IPS-20b (cell line): ENCODE data around the gene E2F2.
"Not testable (repeated sequence)": the region's sequence is repeated elsewhere in the genome, so short reads cannot be mapped to it uniquely, and the experiment has no call there.

Experiments
- H3K27ac ChIP-seq: one replicate; pipeline ENCODE4 v1.5.1; 2013; ENCODE audit warnings: low read length
- H3K27me3 ChIP-seq: 2 replicates; pipeline ENCODE4 v1.6.1; 2013; ENCODE audit warnings: mild to moderate bottlenecking, low read length, inconsistent platforms; ENCODE audit not compliant: insufficient read depth
- H3K36me3 ChIP-seq: 2 replicates; pipeline ENCODE4 v1.6.1; 2013; ENCODE audit warnings: low read depth, mild to moderate bottlenecking, inconsistent platforms, low read length, moderate library complexity; ENCODE audit not compliant: insufficient read depth
- H3K4me1 ChIP-seq: 2 replicates; pipeline ENCODE4 v1.6.1; 2013; ENCODE audit warnings: mild to moderate bottlenecking, control low read depth, inconsistent platforms, low read length, moderate library complexity; ENCODE audit not compliant: insufficient read depth
- H3K4me3 ChIP-seq: 2 replicates; pipeline ENCODE4 v1.5.1; 2013; ENCODE audit warnings: mild to moderate bottlenecking, low read length, inconsistent platforms
- H3K9ac ChIP-seq: 2 replicates; pipeline ENCODE4 v1.6.1; 2013; ENCODE audit warnings: low read depth, mild to moderate bottlenecking, inconsistent platforms, low read length, moderate library complexity
- H3K9me3 ChIP-seq: 2 replicates; pipeline ENCODE4 v1.6.1; 2013; ENCODE audit warnings: mild to moderate bottlenecking, low read depth, low read length, inconsistent platforms; ENCODE audit not compliant: insufficient read depth

Gene E2F2

DNA sequence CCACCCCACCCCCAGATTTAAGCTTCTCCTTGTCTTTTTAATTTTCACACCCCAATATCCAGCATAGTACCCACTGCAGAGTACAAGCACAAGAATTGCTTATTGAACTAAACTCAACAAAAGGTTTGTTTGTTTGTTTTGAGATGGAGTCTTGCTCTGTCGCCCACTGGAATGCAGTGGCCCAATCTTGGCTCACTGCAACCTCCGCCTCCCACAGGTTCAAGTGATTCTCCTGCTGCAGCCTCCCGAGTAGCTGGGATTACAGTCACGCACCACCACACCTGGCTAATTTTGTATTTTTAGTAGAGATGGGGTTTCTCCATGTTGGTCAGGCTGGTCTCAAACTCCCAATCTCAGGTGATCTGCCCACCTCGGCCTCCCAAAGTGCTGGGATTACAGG, 11.9 kb upstream of the E2F2 start:
- H3K27ac ChIP-seq = not testable (repeated sequence)

GRCh38 chr1:23539698-23540266, 8.7 kb upstream of the E2F2 start:
- no peaks in the 10 kb centered on the region for H3K9me3 ChIP-seq
- no peak overlapping the region for H3K27ac ChIP-seq
- no peaks in the 10 kb centered on the region; the same call in 1 of the 2 replicates for H3K4me1 ChIP-seq
- H3K36me3 ChIP-seq = no peaks in the 10 kb centered on the region
- H3K4me3 ChIP-seq = no peak overlapping the region
- no peaks in the 10 kb centered on the region for H3K27me3 ChIP-seq
- no peak overlapping the region for H3K9ac ChIP-seq

More for the DNA sequence above, 11.9 kb upstream of the E2F2 start:
- not testable (repeated sequence) for H3K36me3 ChIP-seq, H3K4me1 ChIP-seq, H3K27me3 ChIP-seq, H3K9me3 ChIP-seq, H3K4me3 ChIP-seq, H3K9ac ChIP-seq

- Histone ChIP-seq H3K27ac (no peak overlapping the region), H3K27me3 (peaks cover 15% of the 10 kb centered on the region), H3K9me3 (no peaks in the 10 kb centered on the region), H3K4me1 (no peaks in the 10 kb centered on the region), H3K4me3 (no peak overlapping the region), H3K9ac (no peak overlapping the region), H3K36me3 (no peaks in the 10 kb centered on the region)
Measured at GRCh38 chr1:23537296-23537973, 6.4 kb upstream of the E2F2 start.

GRCh38 chr1:23533246-23534023, 2.4 kb upstream of the E2F2 start:
- Histone ChIP-seq H3K4me3 (no peak overlapping the region), H3K9me3 (no peaks in the 10 kb centered on the region), H3K4me1 (peaks cover 11% of the 10 kb centered on the region; the same call in 1 of the 2 replicates), H3K27ac (no peak overlapping the region), H3K36me3 (no peaks in the 10 kb centered on the region), H3K27me3 (peaks cover 48% of the 10 kb centered on the region), H3K9ac (no peak overlapping the region)

DNA sequence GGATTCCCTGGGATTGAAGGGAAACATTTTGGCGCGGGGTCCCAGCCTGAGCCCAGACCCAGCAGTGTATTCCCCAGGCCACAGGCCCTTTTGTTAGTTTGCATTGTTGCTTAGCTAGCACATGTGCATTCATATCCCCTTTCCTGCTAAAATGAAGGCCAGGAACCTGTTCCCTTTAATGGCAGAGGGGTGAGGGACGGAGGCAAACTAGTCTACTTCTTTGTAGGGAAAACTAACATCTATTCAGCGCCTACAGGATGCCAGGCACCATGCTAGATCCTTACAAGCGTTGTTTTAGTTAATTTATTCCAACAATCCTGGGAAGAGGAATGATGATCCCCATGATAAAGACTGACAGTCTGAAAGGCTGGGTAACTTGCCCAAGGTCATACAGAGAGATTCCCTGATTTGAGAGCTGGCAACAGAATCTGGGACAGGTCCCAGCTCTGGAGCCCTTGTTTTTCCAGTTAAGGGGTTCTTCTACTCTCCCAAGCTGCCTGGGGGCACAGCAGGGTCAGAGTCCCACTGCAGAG, 595 bp upstream of the E2F2 start:
- Histone ChIP-seq H3K27ac (no peak overlapping the region), H3K4me3 (peak overlapping the region; percentile 64), H3K9ac (peak overlapping the region; percentile 75), H3K9me3 (no peaks in the 10 kb centered on the region), H3K4me1 (peaks cover 11% of the 10 kb centered on the region; the same call in 1 of the 2 replicates), H3K36me3 (no peaks in the 10 kb centered on the region), H3K27me3 (peaks cover 48% of the 10 kb centered on the region)

GRCh38 chr1:23530087-23530746, 816 bp downstream of the E2F2 start:
- H3K9me3 ChIP-seq = no peaks in the 10 kb centered on the region
- no peaks in the 10 kb centered on the region for H3K36me3 ChIP-seq
- peak overlapping the region; percentile 76; the same call in 1 of the 2 replicates for H3K9ac ChIP-seq
- peaks cover 19% of the 10 kb centered on the region; the same call in 1 of the 2 replicates for H3K4me1 ChIP-seq
- no peak overlapping the region for H3K27ac ChIP-seq
- H3K4me3 ChIP-seq = peak overlapping the region; percentile 72
- peaks cover 48% of the 10 kb centered on the region for H3K27me3 ChIP-seq

- H3K27ac ChIP-seq = no peak overlapping the region
- no peaks in the 10 kb centered on the region for H3K36me3 ChIP-seq
- no peaks in the 10 kb centered on the region for H3K9me3 ChIP-seq
- peak overlapping the region; percentile 72 for H3K4me3 ChIP-seq
- peaks cover 48% of the 10 kb centered on the region for H3K27me3 ChIP-seq
- H3K9ac ChIP-seq = peak overlapping the region; percentile 76; the same call in 1 of the 2 replicates
- peaks cover 19% of the 10 kb centered on the region; the same call in 1 of the 2 replicates for H3K4me1 ChIP-seq
Measured at GRCh38 chr1:23529146-23530086, 1.6 kb downstream of the E2F2 start.

GRCh38 chr1:23528250-23528978, 2.6 kb downstream of the E2F2 start:
- no peak overlapping the region for H3K9ac ChIP-seq
- peaks cover 43% of the 10 kb centered on the region for H3K27me3 ChIP-seq
- H3K36me3 ChIP-seq = no peaks in the 10 kb centered on the region
- peaks cover 19% of the 10 kb centered on the region; the same call in 1 of the 2 replicates for H3K4me1 ChIP-seq
- H3K4me3 ChIP-seq = no peak overlapping the region
- no peak overlapping the region for H3K27ac ChIP-seq
- H3K9me3 ChIP-seq = no peaks in the 10 kb centered on the region

DNA sequence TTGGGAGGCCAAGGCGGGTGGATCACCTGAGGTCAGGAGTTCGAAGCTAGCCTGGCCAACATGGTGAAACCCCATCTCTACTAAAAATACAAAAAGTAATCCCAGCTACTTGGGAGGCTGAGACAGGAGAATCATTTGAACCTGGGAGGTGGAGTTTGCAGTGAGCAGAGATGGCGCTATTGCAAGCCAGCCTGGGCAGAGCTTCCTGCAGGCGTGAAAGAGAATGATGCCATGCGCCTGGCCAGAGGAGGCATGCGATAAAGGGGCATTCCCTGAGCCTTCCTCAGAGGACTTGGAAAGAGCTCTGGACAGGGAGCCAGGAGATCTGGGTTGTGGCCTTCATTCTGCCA, 3.2 kb downstream of the E2F2 start:
- Histone ChIP-seq H3K36me3 (no peaks in the 10 kb centered on the region), H3K27ac (no peak overlapping the region), H3K9ac (no peak overlapping the region), H3K9me3 (no peaks in the 10 kb centered on the region), H3K27me3 (peaks cover 38% of the 10 kb centered on the region), H3K4me3 (no peak overlapping the region), H3K4me1 (peaks cover 19% of the 10 kb centered on the region; the same call in 1 of the 2 replicates)

DNA sequence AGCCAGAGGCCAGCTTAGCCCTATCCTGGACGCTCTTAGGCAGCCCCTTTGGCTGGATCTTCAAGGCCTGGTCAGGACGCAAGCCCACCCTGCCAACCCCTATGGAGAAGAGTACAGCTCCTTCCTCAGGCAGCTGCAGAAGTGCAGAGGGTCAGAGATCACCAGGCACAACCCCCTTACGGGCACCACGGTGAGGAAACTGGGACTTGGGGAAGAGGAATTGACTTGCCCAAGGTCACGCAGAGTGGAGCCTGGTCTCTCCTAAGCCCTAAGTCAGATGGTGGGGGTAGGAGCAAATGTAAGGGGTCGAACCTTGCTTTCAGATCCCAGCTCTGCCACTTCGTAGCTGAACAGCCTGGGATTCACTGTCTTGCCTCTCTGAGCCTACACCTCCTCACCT, 3.7 kb downstream of the E2F2 start:
- H3K27ac ChIP-seq = no peak overlapping the region
- H3K4me1 ChIP-seq = peaks cover 19% of the 10 kb centered on the region; the same call in 1 of the 2 replicates
- no peak overlapping the region for H3K9ac ChIP-seq
- peaks cover 33% of the 10 kb centered on the region for H3K27me3 ChIP-seq
- H3K9me3 ChIP-seq = no peaks in the 10 kb centered on the region
- H3K4me3 ChIP-seq = no peak overlapping the region
- H3K36me3 ChIP-seq = 0 out of 2 replicates have a peak, but pooled peaks cover under 1% of the 10 kb centered on the region
